ENCODE results near the gene RMRP.
A peak's percentile ranks its signal among the peaks of the same experiment; 100 is the strongest.
"Not testable (repeated sequence)": the region's sequence is repeated elsewhere in the genome, so short reads cannot be mapped to it uniquely, and the experiment has no call there.

Gene RMRP

DNA sequence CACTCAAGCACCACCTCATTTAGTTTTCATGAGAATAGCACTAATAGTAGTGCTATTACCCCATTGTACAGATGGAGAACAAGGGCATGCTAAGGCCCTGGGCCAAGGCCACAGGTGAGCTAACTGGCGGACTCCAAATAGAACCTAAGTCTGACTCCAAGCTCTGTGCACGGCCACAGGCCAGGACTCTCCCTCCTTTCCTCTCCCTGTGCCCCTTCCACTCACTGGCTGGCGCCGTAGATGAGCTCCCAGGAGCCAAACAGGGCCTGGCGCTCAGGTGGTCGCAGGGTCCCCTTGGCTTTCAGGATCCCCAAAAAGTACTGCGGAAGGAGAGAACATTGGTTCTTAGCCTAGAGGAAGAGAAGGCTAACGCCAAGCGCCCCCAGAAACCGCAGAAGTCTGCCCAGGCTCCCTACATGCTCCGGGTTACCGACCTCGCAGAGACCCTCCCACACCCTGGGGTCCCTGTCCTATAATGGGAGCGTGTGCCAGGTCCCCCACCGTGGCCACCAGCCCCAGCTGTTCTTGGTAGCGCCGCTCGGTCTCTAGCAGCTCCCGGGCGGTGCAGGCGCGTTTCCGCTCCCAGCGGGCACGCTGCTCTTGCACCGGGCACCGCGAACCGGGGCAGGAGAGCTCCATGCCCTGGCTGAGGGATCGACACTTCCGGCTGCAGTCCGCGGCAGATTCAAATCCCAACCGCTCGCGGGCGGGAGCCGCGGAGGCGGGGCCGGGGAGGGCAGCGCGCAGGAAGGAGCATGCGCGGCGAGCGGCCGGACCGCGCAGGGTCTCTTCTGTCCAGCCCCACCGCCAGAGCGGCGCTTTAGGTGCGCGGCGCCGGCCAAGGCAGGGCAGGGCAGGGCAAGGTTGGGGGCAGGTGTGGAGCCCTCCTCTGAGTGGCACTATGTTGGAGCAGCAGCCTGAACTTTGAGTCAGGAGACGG, 7.0 kb upstream of the RMRP start, which contains the start of gene ARHGEF39:
TSS of gene ARHGEF39 (minus strand) at position 665 of the 940 bp plus-strand sequence. CDS start at position 639, 26 bp downstream.
- DNase-seq (ENCODE audit: low read depth): peak; percentile 58

DNA sequence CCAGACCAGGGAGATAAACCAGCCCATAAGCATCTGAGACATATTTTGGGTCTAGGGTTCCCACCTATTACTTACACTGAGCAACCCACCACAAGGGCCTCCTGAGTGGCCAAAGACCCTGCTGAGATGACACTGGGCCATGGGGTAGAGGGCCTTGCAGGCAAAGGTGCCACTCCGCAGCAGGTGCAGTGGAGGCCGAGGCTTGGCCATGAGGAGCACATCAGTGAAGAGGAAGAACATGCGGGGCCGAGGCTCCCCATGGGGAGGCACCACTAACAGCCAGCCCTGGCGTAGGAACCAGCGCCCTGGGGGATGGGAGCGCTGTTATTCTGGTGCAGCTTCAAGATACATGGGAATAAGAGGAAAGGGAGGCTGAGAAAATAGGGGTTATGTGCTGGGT, 4.6 kb upstream of the RMRP start:
- DNase-seq (ENCODE audit: low read depth): no peak

DNA sequence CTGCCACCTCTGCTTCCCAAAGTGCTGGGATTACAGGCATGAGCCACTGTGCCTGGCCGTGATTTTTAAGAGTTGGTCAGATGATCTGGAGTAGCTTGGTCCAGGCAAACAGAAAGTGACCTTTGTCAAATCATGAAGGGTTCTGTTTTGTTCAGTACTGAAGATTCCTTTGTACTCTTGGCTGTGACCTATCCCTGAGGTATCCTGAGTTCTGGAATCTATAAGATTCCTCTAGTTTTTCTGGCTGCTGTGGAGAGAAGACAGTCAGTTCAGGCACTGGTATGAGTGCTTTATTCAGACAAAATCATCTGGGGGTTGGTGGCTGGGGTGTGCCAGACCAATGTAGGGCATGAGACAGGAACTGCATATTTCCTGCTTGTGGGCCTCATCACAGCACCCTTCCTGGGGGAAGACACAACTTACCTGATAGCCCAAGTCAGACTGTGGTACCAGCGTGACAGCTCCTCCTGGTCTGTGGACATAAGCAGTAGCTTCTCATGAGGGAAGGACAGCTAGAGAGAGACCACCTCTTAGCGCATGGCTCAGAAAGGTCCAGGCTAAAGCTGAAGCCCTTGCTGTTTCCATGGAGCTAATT, 4.0 kb upstream of the RMRP start:
- DNase-seq (ENCODE audit: low read depth): peak; percentile 61

DNA sequence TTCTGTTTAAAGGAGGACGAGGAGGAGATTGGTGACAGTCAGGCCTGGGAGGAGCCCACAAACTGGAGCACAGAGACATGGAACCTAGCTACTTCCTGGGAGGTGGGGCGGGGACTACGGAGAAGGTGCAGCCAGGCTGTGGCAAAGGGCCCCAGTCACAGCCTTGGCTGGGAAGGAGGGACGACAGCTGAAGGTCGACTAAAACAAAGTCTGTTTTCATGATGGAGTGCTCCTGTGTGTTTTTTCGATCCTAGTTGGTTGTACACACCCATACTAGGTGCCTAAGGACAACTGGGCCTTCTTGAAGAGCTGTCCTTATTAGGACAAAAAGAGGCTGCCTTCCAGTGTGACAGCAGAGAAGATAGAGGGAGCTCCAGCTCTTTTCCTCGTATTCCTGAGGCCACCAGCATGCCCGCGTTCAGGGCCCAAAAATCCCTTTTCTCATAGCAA, 3.2 kb upstream of the RMRP start:
- no peak for DNase-seq (ENCODE audit: low read depth)

DNA sequence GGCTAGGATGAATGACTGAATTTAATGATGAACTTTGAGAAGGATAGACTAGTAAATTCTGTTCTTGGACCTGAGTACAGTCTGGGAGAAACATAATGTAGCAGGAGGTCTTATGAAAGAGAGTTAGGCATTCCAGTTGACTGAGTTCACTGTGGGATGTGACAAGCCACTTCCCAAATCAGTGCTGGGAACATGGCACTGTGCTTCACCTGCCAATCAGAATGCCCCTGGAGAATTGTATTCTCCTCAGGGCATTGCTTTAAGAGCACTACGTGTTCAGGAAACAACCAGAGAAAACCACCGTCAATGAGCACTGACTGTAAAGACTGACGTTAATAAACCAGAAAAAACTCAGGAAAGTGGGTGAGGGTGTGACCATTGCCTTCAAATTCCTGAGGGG, 1.5 kb upstream of the RMRP start:
- DNase-seq (ENCODE audit: low read depth): no peak

DNA sequence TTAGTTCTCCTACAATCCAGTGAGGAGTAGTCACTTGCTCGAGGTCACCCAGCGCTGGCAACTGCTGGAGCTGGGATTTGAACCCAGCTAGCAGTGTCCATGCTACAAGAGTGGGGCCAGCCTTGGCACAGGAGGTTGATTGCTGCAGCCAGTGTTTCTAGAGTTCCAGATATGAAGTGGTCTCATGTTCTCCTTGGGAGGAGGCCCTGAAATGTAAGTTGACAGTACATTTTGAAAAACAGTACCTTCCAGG, 1.1 kb upstream of the RMRP start:
- no peak for DNase-seq (ENCODE audit: low read depth)

DNA sequence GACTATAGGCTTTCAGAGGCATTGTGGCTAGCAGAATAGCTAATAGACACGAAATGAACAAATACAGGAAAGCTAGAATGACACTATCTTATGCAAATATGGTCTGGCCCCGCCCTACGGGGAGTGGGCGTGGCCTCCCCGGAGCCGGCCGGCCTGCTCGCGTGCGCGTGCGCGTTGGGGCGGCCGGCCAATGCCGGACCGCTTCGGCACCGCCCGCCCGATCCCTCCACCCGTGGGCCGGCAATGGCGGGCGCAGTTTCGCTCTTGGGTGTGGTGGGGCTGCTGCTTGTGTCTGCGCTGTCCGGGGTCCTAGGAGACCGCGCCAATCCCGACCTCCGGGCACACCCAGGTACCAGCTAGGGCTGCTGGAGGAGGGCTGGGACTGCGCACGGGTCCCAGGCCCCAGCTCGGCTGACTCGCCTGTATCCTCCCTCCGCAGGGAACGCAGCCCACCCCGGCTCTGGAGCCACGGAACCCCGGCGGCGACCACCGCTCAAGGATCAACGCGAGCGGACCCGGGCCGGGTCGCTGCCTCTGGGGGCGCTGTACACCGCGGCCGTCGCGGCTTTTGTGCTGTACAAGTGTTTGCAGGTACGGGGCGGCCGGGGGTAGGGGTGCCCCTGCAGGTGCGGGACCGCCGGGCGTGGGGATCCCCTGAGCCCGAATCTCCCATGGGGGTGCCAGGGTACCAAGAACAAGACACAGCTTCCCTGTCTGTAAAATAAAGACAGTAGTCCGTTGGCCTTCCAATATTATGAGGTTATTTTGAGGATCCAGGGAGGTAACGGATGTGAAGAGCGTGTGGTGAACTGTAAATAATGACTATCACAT, 533 bp upstream of the RMRP start, which contains the start of gene CCDC107:
TSS of gene CCDC107 (plus strand) at position 156 of the 831 bp plus-strand sequence. CDS start at position 244, 88 bp downstream.
- peak; percentile 70 for DNase-seq (ENCODE audit: low read depth)

DNA sequence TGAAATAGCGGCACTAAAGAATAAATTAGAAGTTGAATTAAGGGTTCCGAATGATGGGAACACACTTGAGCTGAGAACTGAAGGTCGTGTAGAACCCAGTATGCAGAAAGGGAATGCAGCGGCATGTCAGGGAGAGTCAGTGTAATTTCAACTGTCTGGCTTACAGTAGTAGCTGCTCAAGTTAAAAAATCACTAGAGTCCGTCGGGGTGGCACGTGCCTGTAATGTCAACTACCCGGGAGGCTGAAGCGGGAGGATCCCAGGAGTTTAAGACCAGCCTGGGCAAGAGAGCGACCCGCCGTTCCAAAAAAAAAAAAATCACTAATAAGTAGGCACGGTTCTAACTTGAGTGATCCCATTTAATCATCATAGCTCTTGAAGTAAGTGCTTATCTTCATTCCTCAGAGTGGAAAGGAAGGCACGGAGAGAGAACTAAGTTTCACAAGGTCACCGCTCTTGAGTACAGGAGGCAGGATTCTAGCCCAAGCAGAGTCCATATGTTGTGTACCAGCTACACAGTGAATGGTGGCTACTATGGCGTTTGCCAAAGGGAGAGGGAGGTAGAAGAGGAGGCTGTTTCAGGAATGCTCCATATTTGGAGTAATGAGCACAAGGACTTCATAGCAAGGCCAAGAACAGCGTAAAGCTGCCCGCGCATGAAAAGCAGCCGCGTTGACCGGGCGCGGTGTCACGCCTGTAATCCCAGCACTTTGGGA, 831 bp downstream of the RMRP start:
- DNase-seq (ENCODE audit: low read depth): no peak

DNA sequence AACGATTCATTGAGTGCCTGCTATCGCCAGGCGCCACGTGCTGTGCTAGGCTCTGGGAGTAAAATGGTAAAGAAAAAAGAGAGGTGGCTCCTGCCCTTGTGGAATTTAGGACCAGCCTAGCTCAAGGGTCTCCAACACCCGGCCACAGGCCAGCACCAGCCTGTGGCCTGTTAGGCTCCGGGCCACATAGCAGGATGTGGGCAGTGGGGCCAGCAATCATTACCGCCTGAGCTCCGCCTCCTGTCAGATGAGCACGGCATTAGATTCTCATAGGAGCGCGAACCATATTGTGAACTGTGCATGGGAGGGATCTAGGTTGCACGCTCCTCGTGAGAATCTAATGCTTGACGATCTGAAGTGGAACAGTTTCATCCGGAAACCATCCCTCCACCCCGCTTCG, 1.5 kb downstream of the RMRP start:
- DNase-seq (ENCODE audit: low read depth): no peak

DNA sequence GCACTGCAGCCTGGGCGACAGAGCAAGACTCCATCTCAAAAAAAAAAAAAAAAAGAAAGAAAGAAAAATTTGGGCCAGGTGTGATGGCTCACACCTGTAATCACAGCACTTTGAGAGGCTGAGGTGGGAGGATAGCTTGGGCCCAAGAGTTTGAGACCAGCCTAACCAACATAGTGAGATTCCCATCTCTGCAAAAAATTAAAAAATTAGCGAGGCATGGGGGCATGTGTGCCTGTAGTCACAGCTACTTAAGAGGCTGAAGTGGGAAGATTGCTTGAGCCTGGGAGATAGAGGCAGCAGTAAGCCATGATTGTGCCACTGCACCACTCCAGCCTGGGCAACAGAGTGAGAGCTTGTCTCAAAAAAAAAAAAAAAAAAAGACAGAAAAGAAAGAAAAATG, 4.2 kb downstream of the RMRP start:
- no peak for DNase-seq (ENCODE audit: low read depth)

DNA sequence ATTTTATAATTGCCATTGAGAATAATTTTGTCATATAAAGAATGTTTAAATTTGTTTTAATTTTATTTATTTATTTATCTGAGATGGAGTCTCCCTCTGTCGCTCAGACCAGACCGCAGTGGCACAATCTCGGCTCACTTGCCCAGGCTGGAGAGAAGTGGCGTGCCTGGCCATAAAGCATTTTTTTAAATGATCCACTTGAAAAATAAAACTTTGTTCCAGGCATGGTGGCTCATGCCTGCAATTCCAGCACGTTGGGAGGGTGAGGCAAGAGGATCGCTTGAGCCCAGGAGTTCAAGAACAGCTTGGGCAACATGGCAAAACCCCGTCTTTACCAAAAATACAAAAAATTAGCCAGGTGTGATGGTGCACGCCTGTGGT, 5.0 kb downstream of the RMRP start:
- no peak for DNase-seq (ENCODE audit: low read depth)

DNA sequence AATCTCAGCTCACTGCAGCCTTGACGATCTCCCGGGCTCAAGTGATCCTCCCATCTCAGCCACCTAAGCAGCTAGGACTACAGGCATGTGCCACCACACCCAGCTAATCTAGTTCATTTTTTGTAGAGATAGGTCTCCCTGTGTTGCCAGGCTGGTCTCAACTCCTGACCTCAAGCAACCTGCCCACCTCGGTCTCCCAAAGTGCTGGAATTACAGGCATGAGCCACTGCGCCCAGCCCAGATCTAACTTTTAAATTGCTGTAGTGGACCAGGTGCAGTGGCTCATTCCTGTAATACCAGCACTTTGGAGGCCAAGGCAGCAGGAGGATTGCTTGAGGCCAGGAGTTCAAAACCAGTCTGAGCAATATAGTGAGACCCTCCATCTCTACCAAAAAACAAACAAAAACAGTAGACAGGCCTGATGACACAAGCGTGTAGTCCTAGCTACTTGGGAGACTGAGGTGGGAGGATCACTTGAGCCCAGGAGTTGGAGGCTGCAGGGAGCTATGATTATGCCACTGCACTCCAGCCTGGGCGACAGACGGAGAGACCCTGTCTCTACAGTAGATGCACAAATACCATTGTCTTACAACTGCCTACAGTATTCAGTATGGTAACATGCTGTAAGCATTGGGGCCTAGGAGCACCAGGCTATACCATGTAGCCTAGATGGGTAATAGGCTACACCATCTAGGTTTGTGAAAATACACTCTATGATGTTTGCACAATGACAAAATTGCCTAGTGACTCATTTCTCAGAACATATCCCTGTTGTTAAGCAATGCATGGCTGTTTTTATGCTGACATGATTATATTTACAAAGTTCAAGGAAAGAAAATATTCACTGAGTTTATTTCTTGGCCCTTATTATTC, 5.6 kb downstream of the RMRP start:
- no peak for DNase-seq (ENCODE audit: low read depth)

DNA sequence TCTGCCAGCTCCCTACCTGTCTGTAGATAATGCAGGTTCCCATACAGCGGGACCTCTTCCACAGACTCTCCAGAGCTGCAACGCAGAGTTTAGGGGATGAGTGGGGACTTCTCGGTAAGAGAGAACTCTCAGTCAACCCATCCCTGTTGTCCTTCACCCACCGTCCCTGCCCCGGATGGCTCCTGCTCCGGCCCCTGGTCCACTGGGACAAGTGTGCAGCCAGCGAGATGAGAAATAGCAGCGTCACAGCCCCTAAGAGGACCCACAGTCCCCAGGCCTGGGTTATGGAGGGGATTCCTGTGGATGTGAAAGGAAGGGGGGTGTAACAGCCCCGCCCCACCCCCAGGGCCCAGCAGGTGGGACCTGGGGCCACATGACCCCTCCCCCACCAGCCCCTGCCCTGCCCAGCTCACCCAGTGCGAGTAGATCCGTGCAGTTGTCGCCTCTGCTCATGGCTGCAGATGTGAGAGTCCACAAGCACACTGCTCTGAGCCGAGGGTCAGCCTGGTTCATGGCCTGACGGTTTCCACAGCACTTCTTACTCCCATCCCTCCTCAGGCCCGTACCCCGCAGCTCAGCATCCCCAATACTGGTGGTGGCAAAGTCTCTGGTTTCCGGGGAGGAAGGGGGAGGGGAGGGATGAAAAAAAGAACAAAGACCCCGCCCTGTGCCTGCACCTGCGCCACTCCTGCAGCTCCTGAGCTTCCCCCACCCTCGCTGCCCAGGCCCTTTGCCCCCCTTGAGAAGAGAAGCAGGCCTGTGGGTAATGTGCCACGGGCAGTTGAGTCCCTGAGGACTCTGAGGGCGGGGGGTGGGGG, 7.3 kb downstream of the RMRP start, which contains the start of gene SIT1:
TSS of gene SIT1 (minus strand) at position 591 of the 818 bp plus-strand sequence. CDS start at position 513, 78 bp downstream.
- DNase-seq (ENCODE audit: low read depth): no peak

DNA sequence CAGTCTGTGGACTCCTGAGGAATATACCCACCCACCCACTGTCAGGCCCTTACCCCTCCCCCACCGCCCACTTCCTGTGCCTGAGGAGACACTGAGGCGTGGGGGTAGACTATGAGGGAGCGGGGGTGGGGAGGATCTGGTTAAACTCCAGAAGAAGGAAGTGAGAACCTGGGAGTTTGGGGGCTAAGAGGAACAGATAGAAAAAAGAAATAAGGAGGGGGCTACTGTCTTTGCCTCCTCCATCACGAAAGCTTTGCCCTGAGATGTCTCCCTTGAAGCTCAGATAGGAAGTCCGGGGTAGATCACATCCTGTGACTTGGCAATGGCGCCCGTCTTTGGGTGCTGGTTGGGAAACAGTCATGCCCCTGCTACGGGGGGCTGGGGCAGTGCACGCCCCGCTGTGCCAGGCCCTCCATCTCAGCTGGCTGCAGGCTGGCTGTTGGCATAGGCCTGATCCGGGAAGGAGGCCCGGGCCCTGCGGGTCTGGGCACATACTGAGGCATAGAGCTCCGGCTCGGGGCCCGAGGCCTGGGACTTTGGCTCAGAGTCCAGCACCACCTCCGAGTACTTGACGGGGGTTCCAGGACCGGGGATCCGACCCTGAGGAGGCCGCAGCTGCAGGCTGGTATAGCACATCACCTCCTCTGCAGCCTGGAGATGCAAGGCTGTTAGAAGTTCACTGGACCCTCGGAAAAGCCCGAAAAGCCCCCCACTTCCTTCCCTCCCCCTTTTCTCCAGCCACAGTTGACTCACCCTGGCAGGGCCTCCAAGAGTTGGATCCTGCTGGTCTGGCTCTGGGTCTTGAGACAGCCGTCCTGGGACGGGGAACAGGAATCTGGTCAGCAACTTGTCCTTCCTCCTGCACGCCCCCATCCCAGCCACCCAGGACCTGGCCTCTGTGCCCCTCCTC, 8.1 kb downstream of the RMRP start:
- peak; percentile 29 for DNase-seq (ENCODE audit: low read depth)

DNA sequence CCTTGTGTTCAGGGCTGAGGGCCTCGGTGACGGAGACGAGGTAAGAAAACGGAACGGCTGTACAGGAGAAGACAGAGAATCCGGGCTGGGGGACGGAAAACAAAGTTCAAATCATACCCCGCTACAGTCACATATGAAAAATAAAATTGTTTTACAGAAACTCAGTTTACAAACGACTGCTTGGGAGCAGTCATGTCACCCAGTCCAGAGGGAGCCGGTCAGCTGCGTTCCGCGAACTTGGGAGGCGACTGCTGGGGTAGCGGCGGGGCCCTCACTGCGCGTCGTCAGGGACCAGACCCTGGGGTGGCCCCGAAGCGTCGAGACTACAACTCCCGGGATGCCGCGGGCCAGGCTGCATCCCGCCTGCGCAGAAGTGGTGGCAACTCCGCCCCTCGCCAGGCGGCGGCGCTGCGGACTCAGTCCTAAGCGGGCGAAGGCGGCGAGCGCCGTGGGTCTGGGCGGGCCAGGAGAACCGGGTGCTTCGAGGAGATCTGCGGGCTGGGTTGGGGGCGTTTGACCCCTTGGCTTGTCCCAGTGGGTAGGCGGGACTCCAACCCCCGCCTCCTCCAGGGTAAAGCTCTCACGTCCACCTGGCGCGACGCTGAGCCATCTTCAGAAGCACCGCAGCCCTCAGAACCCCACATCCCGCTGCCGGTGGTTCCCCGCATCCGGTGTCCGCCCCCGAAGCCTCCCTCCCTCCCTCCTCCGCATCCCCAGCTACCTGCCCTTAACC, 11.1 kb downstream of the RMRP start:
- DNase-seq (ENCODE audit: low read depth): peak; percentile 84

DNA sequence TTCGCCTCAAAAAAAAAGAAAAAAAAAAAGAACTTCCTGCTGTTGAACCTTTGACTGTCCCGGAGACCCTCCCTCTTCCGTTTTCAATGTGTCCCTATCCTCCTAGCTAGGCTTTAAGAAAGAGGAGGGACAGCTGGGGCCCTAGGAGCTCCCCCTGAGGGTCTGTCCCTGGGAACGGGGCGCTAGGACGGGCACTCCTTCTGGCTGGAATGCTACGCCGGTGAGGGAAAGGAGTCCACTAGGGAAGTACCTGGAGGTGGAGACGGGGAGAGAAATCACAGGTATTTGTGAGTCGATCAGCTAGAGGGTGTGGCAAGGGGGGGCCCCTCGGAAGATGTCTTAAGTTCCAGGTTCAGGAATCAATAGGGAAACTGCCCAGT, 11.7 kb downstream of the RMRP start:
- DNase-seq (ENCODE audit: low read depth): no peak

DNA sequence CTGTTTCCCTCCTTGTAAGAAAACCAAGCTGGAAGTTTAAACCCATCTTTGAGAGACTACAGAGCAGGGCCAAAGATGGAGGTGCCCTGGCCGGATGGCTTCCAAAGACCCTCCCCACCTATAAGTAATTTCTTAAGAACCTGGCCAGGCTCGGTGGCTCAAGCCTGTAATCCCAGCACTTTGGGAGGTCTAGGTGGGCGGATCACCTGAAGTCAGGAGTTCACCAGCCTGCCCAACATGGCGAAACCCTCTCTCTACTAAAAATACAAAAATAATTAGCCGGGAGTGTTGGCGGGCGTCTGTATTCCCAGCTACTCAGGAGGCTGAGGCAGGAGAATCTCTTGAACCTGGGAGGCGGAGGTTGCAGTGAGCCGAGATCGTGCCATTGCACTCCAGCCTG, 12.1 kb downstream of the RMRP start:
- DNase-seq (ENCODE audit: low read depth): not testable (repeated sequence)

DNA sequence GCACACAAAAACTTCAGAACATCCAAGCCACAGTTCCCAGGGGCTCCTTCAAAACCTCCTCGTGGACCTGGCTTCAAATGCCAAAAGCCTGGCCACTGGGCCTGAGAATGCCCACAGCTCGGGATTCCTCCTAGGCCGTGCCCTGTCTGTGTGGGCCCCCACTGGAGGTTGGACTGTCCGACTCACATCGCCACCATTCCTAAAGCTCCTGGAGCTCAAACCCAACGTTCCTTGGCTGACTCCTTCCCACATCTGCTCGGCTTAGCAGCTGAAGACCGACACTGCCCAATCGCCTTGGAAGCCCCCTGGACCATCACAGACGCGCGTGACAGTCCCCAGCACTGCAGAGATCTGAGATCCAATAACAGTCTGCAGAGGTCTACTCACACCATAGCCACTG, 14.8 kb downstream of the RMRP start:
- no peak for DNase-seq (ENCODE audit: low read depth)
